Hematopoietic multipotent progenitor cell (in vitro differentiated cells): ENCODE measurements around the gene HLA-DPA1. TPM values are rescaled to one million over a fixed set of nuclear protein-coding genes. Genes with fewer than 3 reads are reported as not detected.
"Not testable (repeated sequence)": the region's sequence is repeated elsewhere in the genome, so short reads cannot be mapped to it uniquely, and the experiment has no call there.

Experiments
- DNase-seq, 3 donors: peaks; one replicate each; pipeline ENCODE4 v3.0.0-alpha.2; 2011 to 2015; ENCODE audit warnings: low read depth in 2 of 3, low spot score in 2 of 3
- total RNA-seq: library from RNA; depleted of rRNA; stranded (reverse); fragments of >200 nt; gene quantifications from one replicate; pipeline ENCODE4 v1.2.3, GENCODE V29; 2012

HLA-DPA1 gene
- total RNA-seq = 618 TPM

DNA sequence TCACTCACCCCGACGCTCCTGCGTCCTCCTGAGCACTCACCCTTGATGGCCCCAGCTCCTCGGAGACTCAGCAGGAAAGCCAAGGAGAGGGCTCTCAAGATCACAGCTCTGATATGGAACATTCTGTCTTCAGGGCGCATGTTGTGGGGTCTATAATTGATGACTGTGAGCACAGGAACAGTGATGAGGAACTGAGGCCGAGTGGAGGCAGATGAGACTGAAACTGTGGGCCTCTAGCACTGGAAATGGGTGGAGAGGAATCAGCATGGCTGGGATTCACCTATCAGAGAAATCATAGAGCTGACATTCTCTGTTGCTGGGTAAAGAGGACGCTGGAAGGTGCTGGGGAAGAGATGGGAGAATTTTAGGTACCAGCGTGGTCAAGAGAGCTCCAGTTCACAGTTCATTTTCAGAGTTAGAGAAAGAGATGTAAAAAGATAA lies at the start of gene HLA-DPA1:
Gene HLA-DPA1, minus strand, starts transcription at position 219 of the 441 bp plus-strand sequence.
- DNase-seq = peak; percentile 25 to 82 (median 68)

GRCh38 chr6:33123181-33123580 lies 49.7 kb upstream of the HLA-DPA1 start:
- DNase-seq = no peak

- DNase-seq = no peak
Measured at GRCh38 chr6:33120001-33120400, 46.6 kb upstream of the HLA-DPA1 start.

- DNase-seq = peak; percentile 46 to 81 (median 57)
Measured at GRCh38 chr6:33118525-33119123, 45.2 kb upstream of the HLA-DPA1 start.

DNA sequence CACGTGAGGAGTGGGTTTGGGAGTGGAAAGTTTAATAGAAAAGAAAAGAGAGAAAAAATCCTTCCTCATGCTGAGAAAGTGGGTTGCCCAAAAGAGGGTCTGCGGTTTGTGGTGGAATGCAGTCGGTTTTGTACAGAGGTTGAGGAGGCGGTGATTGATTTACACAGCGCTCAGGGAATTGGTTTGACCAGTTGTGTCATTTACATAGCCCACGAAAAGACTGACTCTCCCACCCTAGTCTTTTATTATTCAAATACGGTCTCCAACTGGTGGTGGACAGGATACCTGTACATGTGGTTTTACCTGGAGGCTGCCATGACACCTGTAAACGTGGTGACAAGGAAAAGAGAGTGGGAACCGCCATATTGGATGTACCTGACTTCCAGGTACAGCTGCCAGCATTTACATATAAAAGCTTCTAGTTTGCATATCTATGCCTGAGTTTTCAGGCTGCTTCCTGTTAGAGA lies 44.4 kb upstream of the HLA-DPA1 start:
- peak in 1 of 3 donors; percentile 19 for DNase-seq

- no peak for DNase-seq
Measured at GRCh38 chr6:33116841-33117711, 43.6 kb upstream of the HLA-DPA1 start.

DNA sequence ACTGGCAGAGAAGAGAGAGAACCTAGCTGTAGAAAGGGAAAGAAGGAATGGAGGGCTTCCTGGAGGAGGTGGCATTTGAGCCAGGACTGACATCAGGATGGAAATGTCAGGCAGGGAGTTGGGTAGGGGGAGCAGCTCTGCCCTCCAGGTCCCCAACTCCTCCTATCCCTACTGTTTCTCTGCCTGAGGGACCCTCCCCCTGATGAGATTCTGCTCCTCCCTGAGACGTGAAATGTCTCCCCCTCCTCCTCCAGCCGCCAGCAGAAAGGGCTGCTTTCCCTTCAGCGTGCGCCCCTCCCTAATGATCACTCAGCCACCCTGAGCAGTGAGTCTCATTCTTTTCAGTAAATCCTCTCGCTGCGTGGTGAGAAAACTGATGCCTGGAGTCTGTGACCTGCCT lies 43.0 kb upstream of the HLA-DPA1 start:
- DNase-seq = no peak

DNA sequence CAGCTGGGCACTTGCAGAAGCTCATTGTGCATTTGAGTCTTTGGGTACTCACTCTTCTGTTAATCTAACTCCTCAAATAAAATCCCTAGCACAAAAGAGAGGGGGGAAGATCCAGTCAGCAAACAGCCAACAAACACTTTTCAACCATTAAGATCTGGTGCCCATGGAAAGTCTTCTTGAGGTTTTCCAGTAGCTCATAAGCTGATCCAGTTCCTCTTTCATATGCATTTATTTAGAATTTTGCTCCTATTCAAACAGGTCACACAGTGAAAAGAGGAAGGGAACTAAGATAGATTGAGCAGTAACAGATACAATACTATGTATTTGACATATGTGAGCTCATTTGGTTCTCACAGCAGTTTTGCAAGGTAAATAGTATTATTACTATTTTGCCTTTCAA lies 41.0 kb upstream of the HLA-DPA1 start:
- peak in 1 of 3 donors; percentile 56 for DNase-seq

GRCh38 chr6:33113755-33114154 lies 40.3 kb upstream of the HLA-DPA1 start:
- no peak for DNase-seq

DNA sequence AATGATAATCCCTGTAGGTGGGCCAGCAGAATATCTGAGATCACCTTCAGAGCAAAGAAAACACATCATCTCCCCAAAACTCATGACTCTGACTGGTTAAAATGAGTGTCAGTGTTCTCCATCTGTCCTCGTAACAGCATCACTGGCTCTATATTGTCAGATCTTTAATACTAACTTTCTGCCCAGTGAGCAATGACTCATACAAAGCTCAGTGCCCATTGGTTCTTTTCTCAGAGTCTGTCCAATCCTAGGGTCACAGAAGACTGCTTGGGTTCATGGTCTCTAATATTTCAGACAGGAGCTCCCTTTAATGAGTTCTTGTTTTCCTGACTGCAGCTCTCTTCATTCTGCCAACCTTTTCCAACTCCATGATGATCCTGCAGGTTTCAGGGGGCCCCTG lies 38.7 kb upstream of the HLA-DPA1 start:
- DNase-seq = peak in 2 of 3 donors; percentile 64 to 87

DNA sequence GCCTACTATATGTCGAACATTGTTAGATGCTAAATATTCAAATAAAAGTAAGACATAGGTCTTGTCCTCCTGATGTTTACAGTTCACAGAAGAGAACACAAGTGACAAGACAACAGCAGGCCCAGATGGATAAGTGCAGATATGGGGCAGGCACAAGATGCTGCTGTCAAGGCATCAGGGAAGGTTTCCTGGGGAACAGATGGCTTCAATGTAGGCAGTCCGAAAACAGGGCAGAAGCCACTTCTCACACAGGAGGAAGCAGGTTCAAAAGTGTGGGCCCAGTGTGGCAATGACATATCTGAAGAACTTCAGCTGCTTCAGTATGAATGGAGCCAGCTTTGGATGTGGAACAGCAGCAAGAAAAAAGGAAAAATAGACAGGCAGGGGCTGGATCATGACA lies 34.9 kb upstream of the HLA-DPA1 start:
- no peak for DNase-seq

DNA sequence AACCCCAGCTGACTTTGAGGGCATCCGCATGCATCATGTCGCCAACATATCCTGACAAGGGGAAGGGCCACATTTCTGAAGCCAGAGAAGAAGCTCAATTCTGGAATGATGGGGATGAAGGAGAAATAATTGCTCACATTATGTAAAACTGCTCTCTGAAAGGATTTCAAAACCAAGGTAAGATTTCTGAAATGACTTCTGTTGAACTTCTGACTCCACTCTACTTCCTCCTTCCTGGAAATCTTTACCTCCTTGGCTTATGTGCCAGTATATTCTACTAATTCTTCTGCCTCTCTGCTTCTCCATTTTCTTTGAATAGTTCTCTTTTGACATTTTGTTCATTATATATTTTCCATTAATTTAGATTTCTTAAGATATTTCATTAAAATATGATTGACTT lies 34.2 kb upstream of the HLA-DPA1 start:
- no peak for DNase-seq

- DNase-seq = no peak
Measured at GRCh38 chr6:33105916-33106871, 32.7 kb upstream of the HLA-DPA1 start.

DNA sequence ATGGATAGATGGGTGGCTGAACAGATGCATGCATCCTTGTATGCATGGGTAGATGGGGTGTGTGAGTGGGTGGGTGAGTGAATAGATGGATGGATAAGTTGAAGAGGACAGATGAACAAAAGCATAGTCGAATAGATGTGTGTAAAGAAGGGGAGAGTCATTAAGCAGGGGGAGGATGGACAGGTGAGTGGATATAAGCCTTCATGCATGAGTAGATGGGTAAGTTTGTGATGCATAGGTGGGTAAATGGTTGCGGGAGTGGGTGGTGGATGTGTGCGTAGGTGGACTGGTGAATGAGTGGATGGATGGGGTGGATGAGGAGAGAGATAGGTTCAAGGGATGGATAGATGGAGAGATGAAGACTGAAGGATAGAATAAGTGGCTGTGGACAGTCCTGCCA lies 31.9 kb upstream of the HLA-DPA1 start:
- DNase-seq = no peak

GRCh38 chr6:33104887-33105286 lies 31.4 kb upstream of the HLA-DPA1 start:
- DNase-seq = no peak

GRCh38 chr6:33103776-33104175 lies 30.3 kb upstream of the HLA-DPA1 start:
- DNase-seq = no peak

DNA sequence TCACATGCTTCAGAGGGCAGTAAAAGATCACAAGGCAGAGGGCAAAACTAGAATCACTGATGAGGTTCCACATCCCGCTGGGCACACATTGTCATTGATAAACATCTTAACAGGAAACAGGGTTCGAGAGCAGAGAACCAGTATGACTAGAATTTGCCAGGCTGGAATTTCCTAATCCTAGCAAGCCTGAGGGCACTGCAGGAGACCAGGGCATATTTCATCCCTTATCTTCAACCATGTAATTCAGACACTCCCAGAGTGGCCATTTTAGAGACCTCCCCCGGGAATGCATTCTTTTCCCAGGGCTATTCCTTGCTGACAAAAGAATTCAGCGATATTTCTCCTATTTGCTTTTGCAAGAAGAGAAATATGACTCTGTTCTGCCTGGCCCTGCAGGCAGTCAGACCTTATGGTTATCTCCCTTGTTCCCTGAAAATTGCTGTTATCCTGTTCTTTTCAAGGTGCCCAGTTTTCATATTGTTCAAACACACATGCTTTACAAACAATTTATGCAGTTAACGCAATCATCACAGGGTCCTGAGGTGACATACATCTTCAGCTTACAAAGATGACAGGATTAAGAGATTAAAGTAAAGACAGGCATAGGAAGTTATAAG lies 27.8 kb upstream of the HLA-DPA1 start:
- not testable (repeated sequence) for DNase-seq

DNA sequence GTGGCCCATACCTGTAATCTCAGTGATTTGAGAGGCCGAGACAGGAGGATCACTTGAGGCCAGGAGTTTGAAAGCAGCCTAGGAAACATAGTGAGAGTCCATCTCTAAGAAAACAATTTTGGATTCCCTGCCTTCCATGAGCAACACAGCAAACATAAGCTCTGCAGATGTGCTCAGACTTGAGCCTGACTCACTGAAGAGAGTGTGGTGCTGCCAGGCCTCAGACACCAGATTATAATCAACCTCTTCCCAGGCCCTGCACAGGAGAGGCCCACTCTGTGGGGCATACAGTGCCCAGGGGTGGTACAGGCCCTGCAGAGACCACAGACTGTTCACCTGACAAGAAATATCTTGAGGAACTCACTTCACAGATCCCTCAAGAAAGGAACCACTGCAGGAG lies 22.2 kb upstream of the HLA-DPA1 start:
- no peak for DNase-seq

DNA sequence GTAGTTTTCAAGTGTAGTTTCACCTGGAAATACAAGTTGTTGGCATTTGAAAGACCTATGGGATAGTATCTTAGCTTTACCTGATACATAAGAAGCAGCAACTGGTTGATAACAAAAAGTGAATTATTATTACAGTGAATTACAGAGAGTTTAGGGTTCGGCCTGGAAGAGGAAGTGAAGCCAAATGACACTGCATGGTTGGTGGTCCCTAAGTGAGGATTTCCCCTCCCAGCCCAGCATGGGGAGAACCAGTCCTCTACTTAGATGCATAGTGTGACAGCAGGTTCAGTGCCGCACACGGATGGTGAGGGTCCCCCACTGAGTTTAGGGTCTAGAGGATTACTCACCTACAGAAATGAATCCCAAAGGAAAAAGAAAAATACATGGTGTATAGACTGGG lies 20.4 kb upstream of the HLA-DPA1 start:
- no peak for DNase-seq

DNA sequence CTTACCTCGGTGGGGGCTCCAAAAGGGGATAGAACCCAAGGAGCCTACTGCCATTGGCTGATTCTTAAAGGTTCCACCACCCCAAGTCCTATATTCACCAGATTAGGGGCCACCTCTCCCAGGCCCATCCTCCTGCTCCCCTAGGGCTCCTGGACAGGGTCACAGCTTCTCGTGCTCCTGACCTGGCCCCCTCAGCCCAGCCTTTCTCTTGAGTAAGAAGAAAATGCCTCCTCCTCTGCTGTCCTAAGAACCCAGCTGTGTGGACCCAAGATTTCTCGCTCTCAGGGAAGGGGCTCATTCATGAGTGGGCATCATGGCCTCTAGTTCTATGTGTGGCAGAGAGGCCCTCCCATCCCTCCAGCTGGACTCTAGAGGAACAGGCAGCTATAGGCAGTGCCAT lies 18.9 kb upstream of the HLA-DPA1 start:
- DNase-seq = no peak
